ENCODE measurements around the gene MRPL43. TPM values are rescaled to one million over a fixed set of nuclear protein-coding genes. Genes with fewer than 3 reads are reported as not detected.

The MRPL43 gene
- total and polyA plus RNA-seq, 2 donors (not counting 3 experiments of a cell fraction or from before 2014, with no cell fraction given): 75.0 to 144 TPM

DNA sequence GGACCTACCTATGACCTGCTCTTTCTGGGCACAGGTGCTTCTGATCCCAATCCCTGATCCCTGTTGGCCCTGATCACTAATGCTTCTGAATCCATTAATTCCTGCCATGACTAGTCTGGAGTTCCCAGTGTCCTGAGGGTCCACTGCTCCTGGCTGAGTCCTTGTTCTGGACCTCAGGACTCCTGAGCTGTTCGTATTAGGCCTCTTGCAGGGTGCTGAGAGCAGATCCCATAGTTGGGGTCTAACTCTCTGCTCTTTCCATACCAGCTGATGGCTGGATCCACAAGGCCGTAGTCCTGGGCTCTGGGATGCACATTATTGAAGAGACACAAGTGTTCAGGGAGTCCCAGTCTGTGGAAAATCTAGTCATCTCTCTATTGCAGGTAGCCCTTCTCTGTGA, 7.0 kb downstream of the MRPL43 start:
- dilution Hi-C loops (cut with MboI; ENCODE audit: extremely low pct_ligation_motif_present, low sequenced_read_pairs) (no loop called here), intact Hi-C loops (cut with micrococcal nuclease) (no loop called here)
- H3K4me3 ChIP-seq (replicated peaks in 1 of 3; ENCODE audit: insufficient read depth in 1 of 3, low read depth in 1 of 3, low read length in 3 of 3): no peak overlapping the region
- H3K36me3 ChIP-seq (ENCODE audit: control insufficient read depth in 2 of 2, extremely low read depth in 1 of 2, insufficient read depth in 2 of 2, low read length in 2 of 2): peaks cover 0 to 13% of the 10 kb centered on the region in 2 experiments
- FAIRE-seq (no peak), DNase-seq (ENCODE audit: low read depth, low spot score) (no peak)
- no peak for TF ChIP-seq FOS (IDR thresholded peaks at IDR 0.05; ENCODE audit: borderline replicate concordance, insufficient read depth, low read length)
- TF ChIP-seq, protein P1, sequence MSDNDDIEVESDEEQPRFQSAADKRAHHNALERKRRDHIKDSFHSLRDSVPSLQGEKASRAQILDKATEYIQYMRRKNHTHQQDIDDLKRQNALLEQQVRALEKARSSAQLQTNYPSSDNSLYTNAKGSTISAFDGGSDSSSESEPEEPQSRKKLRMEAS (IDR thresholded peaks at IDR 0.05; ENCODE audit: insufficient read depth, insufficient read length): no peak
- H4K20me1 ChIP-seq (replicated peaks; ENCODE audit: control insufficient read depth, extremely low read depth, insufficient read depth, low read length): no peaks in the 10 kb centered on the region
- H3K9me3 ChIP-seq (replicated peaks; ENCODE audit: control insufficient read depth, insufficient read depth, low read length): no peaks in the 10 kb centered on the region
- H3K4me1 ChIP-seq (ENCODE audit: control insufficient read depth, extremely low read depth, insufficient read depth, low read length): no peaks in the 10 kb centered on the region
- H3K79me2 ChIP-seq (ENCODE audit: control insufficient read depth, insufficient read depth, low read length): no peaks in the 10 kb centered on the region
- H3K9ac ChIP-seq (replicated peaks; ENCODE audit: extremely low read depth, insufficient read depth, low read length): no peak overlapping the region
- H2AFZ ChIP-seq (ENCODE audit: low read depth, low read length): no peak overlapping the region
- ChIA-PET POLR2A (no interaction called here), CTCF (interaction anchor here (1.1 kb wide), 1 partner anchor 31 kb away, joined by 4 read pairs; no protein-coding TSS in a partner anchor)
- H3K4me2 ChIP-seq (ENCODE audit: insufficient read depth, low read length): no peak overlapping the region
- no TSS peak for BruUV-seq (replicated peaks)
- H3K27ac ChIP-seq (ENCODE audit: insufficient read depth, low read depth, low read length): no peak overlapping the region
- H3K9me1 ChIP-seq (replicated peaks; ENCODE audit: control insufficient read depth, extremely low read depth, insufficient read depth, low read length): no peaks in the 10 kb centered on the region
- H3K27me3 ChIP-seq (ENCODE audit: control insufficient read depth in 2 of 2, insufficient read depth in 2 of 2, low read length in 2 of 2): no peaks in the 10 kb centered on the region

DNA sequence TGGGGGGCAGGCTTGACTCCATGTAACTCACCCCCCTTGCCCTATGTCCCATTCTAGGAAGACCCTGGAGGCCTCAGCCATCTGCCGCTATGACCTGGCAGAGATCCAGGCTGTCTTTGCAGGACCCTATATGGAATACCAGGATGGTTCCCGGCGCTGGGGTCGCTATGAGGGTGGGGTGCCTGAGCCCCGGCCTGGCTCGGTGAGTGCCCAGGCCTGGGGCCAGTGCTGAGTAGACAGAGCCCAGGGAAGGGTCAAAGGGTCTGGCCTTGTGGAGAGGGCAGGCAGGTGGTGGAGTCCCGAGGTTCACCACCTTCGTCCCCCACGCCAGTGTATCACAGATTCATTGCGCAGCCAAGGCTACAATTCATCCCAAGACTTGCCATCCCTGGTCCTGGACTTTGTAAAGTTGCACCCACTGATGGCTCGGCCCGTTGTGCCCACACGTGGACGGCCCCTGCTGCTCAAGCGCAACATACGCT, 7.5 kb downstream of the MRPL43 start:
- H3K27me3 ChIP-seq (ENCODE audit: control insufficient read depth in 2 of 2, insufficient read depth in 2 of 2, low read length in 2 of 2): no peaks in the 10 kb centered on the region
- dilution Hi-C loops (cut with MboI; ENCODE audit: extremely low pct_ligation_motif_present, low sequenced_read_pairs): no loop called here
- ChIA-PET CTCF (no interaction called here), POLR2A (no interaction called here)
- no peak overlapping the region for H2AFZ ChIP-seq (ENCODE audit: low read depth, low read length)
- H3K4me2 ChIP-seq (ENCODE audit: insufficient read depth, low read length): no peak overlapping the region
- H3K9me1 ChIP-seq (replicated peaks; ENCODE audit: control insufficient read depth, extremely low read depth, insufficient read depth, low read length): no peaks in the 10 kb centered on the region
- DNase-seq (ENCODE audit: low read depth, low spot score): no peak
- no peaks in the 10 kb centered on the region for H3K4me1 ChIP-seq (ENCODE audit: control insufficient read depth, extremely low read depth, insufficient read depth, low read length)
- no peak overlapping the region for H3K9ac ChIP-seq (replicated peaks; ENCODE audit: extremely low read depth, insufficient read depth, low read length)
- no peak overlapping the region for H3K27ac ChIP-seq (ENCODE audit: insufficient read depth, low read depth, low read length)
- peaks cover 0 to 13% of the 10 kb centered on the region in 2 experiments for H3K36me3 ChIP-seq (ENCODE audit: control insufficient read depth in 2 of 2, extremely low read depth in 1 of 2, insufficient read depth in 2 of 2, low read length in 2 of 2)
- H3K9me3 ChIP-seq (replicated peaks; ENCODE audit: control insufficient read depth, insufficient read depth, low read length): no peaks in the 10 kb centered on the region
- BruUV-seq (replicated peaks): no TSS peak
- TF ChIP-seq, protein P1 (IDR thresholded peaks at IDR 0.05; ENCODE audit: insufficient read depth, insufficient read length): no peak
- TF ChIP-seq POLR2AphosphoS5 (IDR thresholded peaks at IDR 0.05; ENCODE audit: insufficient read depth, low read depth, low read length): no peak
- no peak for TF ChIP-seq FOS (IDR thresholded peaks at IDR 0.05; ENCODE audit: borderline replicate concordance, insufficient read depth, low read length)
- TF ChIP-seq MYC (IDR thresholded peaks at IDR 0.05; ENCODE audit: low read depth, low read length): no peak
- no peak for TF ChIP-seq EZH2 (IDR thresholded peaks at IDR 0.05; ENCODE audit: borderline replicate concordance, low read depth, low read length, severe bottlenecking)
- FAIRE-seq: no peak
- no peak overlapping the region for H3K4me3 ChIP-seq (replicated peaks in 1 of 3; ENCODE audit: insufficient read depth in 1 of 3, low read depth in 1 of 3, low read length in 3 of 3)
- H3K79me2 ChIP-seq (ENCODE audit: control insufficient read depth, insufficient read depth, low read length): no peaks in the 10 kb centered on the region
- intact Hi-C loops (cut with micrococcal nuclease): no loop called here
- H4K20me1 ChIP-seq (replicated peaks; ENCODE audit: control insufficient read depth, extremely low read depth, insufficient read depth, low read length): no peaks in the 10 kb centered on the region
